IMR-90 (cell line): ENCODE measurements around the gene SLC22A4. TPM values are rescaled to one million over a fixed set of nuclear protein-coding genes. Genes with fewer than 3 reads are reported as not detected.
A peak's percentile ranks its signal among the peaks of the same experiment; 100 is the strongest.

Source experiments
- ATAC-seq: fragments of 200-7000 bp; cut with Tn5 transposase; 2 replicates; pipeline ENCODE4 v1.9.1; 2020; ENCODE audit warnings: low read depth, mild to moderate bottlenecking, moderate library complexity
- BruUV-seq: library from RNA; stranded (reverse); fragments of 400-500 nt; replicated peaks from 2 replicates; lab custom pipeline; 2021; lab: Mats Ljungman, UMichigan
- CTCF ChIA-PET: fragments of 300-600 bp; formaldehyde crosslinking; extraction: SDS; loops from one replicate; lab custom pipeline; 2021; ENCODE audit warnings: antibody characterized with exemption; lab: Yijun Ruan, JAX
- POLR2A ChIA-PET: fragments of 300-600 bp; sonication (Branson Sonifier 250); formaldehyde crosslinking; loops from one replicate; lab custom pipeline; 2022; ENCODE audit warnings: antibody characterized with exemption; ENCODE audit not compliant: unreplicated experiment; lab: Charles Lee
- DNase-seq: peaks from one replicate; pipeline ENCODE4 v3.0.0; 2013
- H2AFZ ChIP-seq: replicated peaks from 2 replicates; pipeline ENCODE3; 2013; ENCODE audit warnings: low read length, mild to moderate bottlenecking; ENCODE audit not compliant: poor library complexity
- H2AK5ac ChIP-seq: 2 replicates; pipeline ENCODE4 v1.6.1; 2013; ENCODE audit warnings: low read depth, low read length, inconsistent platforms
- H2AK9ac ChIP-seq: replicated peaks from 2 replicates; pipeline ENCODE3; 2013; ENCODE audit warnings: mild to moderate bottlenecking, low read depth, low read length, moderate library complexity; ENCODE audit not compliant: poor library complexity
- H2BK120ac ChIP-seq: 2 replicates; pipeline ENCODE4 v1.6.1; 2013; ENCODE audit warnings: low read depth, low read length, inconsistent platforms
- H2BK15ac ChIP-seq: 3 replicates; pipeline ENCODE4 v1.6.1; 2013; ENCODE audit warnings: low read depth, low read length, inconsistent platforms
- H2BK20ac ChIP-seq: 2 replicates; pipeline ENCODE4 v1.6.1; 2013; ENCODE audit warnings: low read depth, mild to moderate bottlenecking, inconsistent platforms, low read length, moderate library complexity
- H2BK5ac ChIP-seq: 2 replicates; pipeline ENCODE4 v1.6.1; 2013; ENCODE audit warnings: mild to moderate bottlenecking, low read depth, low read length, inconsistent platforms; ENCODE audit not compliant: poor library complexity, severe bottlenecking
- H3K14ac ChIP-seq: replicated peaks from 2 replicates; pipeline ENCODE4 v1.6.1; 2013; ENCODE audit warnings: low read depth, low read length, inconsistent platforms
- H3K18ac ChIP-seq: 2 replicates; pipeline ENCODE4 v1.6.1; 2013; ENCODE audit warnings: low read depth, low read length, control low read depth
- H3K23ac ChIP-seq: 2 replicates; pipeline ENCODE4 v1.6.1; 2013; ENCODE audit warnings: low read depth, low read length, inconsistent platforms
- H3K27ac ChIP-seq: 2 replicates; pipeline ENCODE4 v1.5.1; 2013; ENCODE audit warnings: mild to moderate bottlenecking, control low read depth, low read length; ENCODE audit not compliant: insufficient read depth
- H3K27me3 ChIP-seq: 2 replicates; pipeline ENCODE4 v1.6.1; 2013; ENCODE audit warnings: low read length; ENCODE audit not compliant: control insufficient read depth, insufficient read depth
- H3K36me3 ChIP-seq: 2 replicates; pipeline ENCODE4 v1.6.1; 2013; ENCODE audit warnings: low read length, mixed read lengths; ENCODE audit not compliant: control insufficient read depth, insufficient read depth
- H3K4ac ChIP-seq: 2 replicates; pipeline ENCODE4 v1.6.1; 2013; ENCODE audit warnings: low read depth, low read length, inconsistent platforms
- H3K4me1 ChIP-seq: 2 replicates; pipeline ENCODE4 v1.6.1; 2013; ENCODE audit warnings: low read length, mixed read lengths; ENCODE audit not compliant: control insufficient read depth, insufficient read depth
- H3K4me2 ChIP-seq: 2 replicates; pipeline ENCODE4 v1.6.1; 2013; ENCODE audit warnings: low read depth, mild to moderate bottlenecking, control low read depth, low read length, moderate library complexity
- H3K4me3 ChIP-seq: 2 replicates; pipeline ENCODE4 v1.5.1; 2013; ENCODE audit warnings: low read depth, mild to moderate bottlenecking, control low read depth, low read length, moderate library complexity; ENCODE audit not compliant: insufficient read depth
- H3K56ac ChIP-seq: 2 replicates; pipeline ENCODE4 v1.6.1; 2013; ENCODE audit warnings: low read length, inconsistent platforms; ENCODE audit not compliant: insufficient read depth; ENCODE audit errors: extremely low read depth
- H3K79me1 ChIP-seq, 2 experiments: 2 replicates each; pipeline ENCODE4 v1.6.1; 2013; ENCODE audit warnings: low read length in 2 of 2, inconsistent platforms in 1 of 2, low read depth in 1 of 2
- H3K9ac ChIP-seq: 2 replicates; pipeline ENCODE4 v1.6.1; 2013; ENCODE audit warnings: low read depth, low read length, control low read depth
- H3K9me1 ChIP-seq: 2 replicates; pipeline ENCODE4 v1.6.1; 2013; ENCODE audit warnings: low read length, inconsistent platforms; ENCODE audit not compliant: insufficient read depth
- H3K9me3 ChIP-seq: 2 replicates; pipeline ENCODE4 v1.6.1; 2013; ENCODE audit warnings: low read length; ENCODE audit not compliant: control insufficient read depth, insufficient read depth
- H4K20me1 ChIP-seq: 2 replicates; pipeline ENCODE4 v1.6.1; 2013; ENCODE audit warnings: low read length, inconsistent platforms; ENCODE audit not compliant: insufficient read depth
- H4K5ac ChIP-seq: 2 replicates; pipeline ENCODE4 v1.6.1; 2013; ENCODE audit warnings: mild to moderate bottlenecking, low read depth, low read length, control low read depth
- H4K8ac ChIP-seq, 2 experiments: 2 replicates each; pipeline ENCODE4 v1.6.1; 2013; ENCODE audit warnings: low read depth in 2 of 2, low read length in 2 of 2, control low read depth in 1 of 2, inconsistent platforms in 1 of 2
- H4K91ac ChIP-seq: 2 replicates; pipeline ENCODE4 v1.6.1; 2013; ENCODE audit warnings: low read depth, low read length, inconsistent platforms; ENCODE audit not compliant: insufficient read depth
- BHLHE40 ChIP-seq: fragments of 150-350 bp; IDR thresholded peaks from 2 replicates; pipeline ENCODE4 v1.6.1; 2016; ENCODE audit warnings: mild to moderate bottlenecking, low read depth, low read length
- CHD1 ChIP-seq: IDR thresholded peaks from 2 replicates; pipeline ENCODE4 v1.6.1; 2012; ENCODE audit warnings: low read depth, low read length, improper control_type of control experiment
- ELK1 ChIP-seq: fragments of 150-350 bp; IDR thresholded peaks from 2 replicates; pipeline ENCODE4 v1.6.1; 2016; ENCODE audit warnings: low read depth, mild to moderate bottlenecking, low read length, moderate library complexity, borderline replicate concordance
- FOS ChIP-seq: fragments of 150-350 bp; IDR thresholded peaks from 2 replicates; pipeline ENCODE4 v1.6.1; 2016; ENCODE audit warnings: low read depth, low read length
- MAFK ChIP-seq: IDR thresholded peaks from 2 replicates; pipeline ENCODE4 v1.6.1; 2012; ENCODE audit warnings: low read depth, low read length, improper control_type of control experiment
- MAZ ChIP-seq: IDR thresholded peaks from 2 replicates; pipeline ENCODE4 v1.6.1; 2012; ENCODE audit warnings: low read depth, mild to moderate bottlenecking, low read length, improper control_type of control experiment, moderate library complexity, borderline replicate concordance
- MXI1 ChIP-seq: IDR thresholded peaks from 2 replicates; pipeline ENCODE4 v1.6.1; 2012; ENCODE audit warnings: low read depth, mild to moderate bottlenecking, low read length, moderate library complexity, borderline replicate concordance
- NFE2L2 ChIP-seq: fragments of 150-350 bp; IDR thresholded peaks from 2 replicates; pipeline ENCODE4 v1.6.1; 2016; ENCODE audit warnings: low read depth, mild to moderate bottlenecking, low read length
- POLR2A ChIP-seq: IDR thresholded peaks from 2 replicates; pipeline ENCODE4 v1.6.1; 2012; ENCODE audit warnings: mild to moderate bottlenecking, low read depth, low read length
- RAD21 ChIP-seq: IDR thresholded peaks from 2 replicates; pipeline ENCODE4 v1.6.1; 2012; ENCODE audit warnings: low read length, improper control_type of control experiment
- SMC3 ChIP-seq: fragments of 150-350 bp; IDR thresholded peaks from 2 replicates; pipeline ENCODE4 v1.6.1; 2016; ENCODE audit warnings: low read depth, mild to moderate bottlenecking, antibody characterized with exemption, low read length, moderate library complexity
- USF2 ChIP-seq: fragments of 150-350 bp; IDR thresholded peaks from 2 replicates; pipeline ENCODE4 v1.6.1; 2017; ENCODE audit warnings: mild to moderate bottlenecking, antibody characterized with exemption, low read length, low read depth
- WGBS, 2 experiments: methylation state at CpG; one replicate each; pipeline versions ENCODE4 v1.1.5 to v1.1.7; 2013; ENCODE audit warnings: missing lambda C conversion rate in 2 of 2; ENCODE audit not compliant: insufficient read length in 1 of 2; ENCODE audit errors: extremely low coverage in 2 of 2; 5-methylcytosine and 5-hydroxymethylcytosine counted together
- dilution Hi-C: fragments of 300-500 bp; cut with HindIII; formaldehyde crosslinking; loops from one replicate; pipeline ENCODE4 v1.14.3; 2018; ENCODE audit warnings: low sequenced_read_pairs; ENCODE audit not compliant: unreplicated experiment
- in situ Hi-C: fragments of 300-500 bp; cut with MboI; formaldehyde crosslinking; loops from 3 replicates; pipeline ENCODE4 v1.14.3; 2019; ENCODE audit warnings: low sequenced_read_pairs, inconsistent platforms, mixed read lengths
- intact Hi-C: fragments of 100-400 bp; cut with micrococcal nuclease; formaldehyde crosslinking; loops from 2 replicates; pipeline ENCODE4 v1.10.0; 2022
- polyA plus RNA-seq, 3 experiments: library from polyadenylated mRNA; depleted of rRNA; stranded (reverse); fragments of >200 nt; gene quantifications; 2 replicates each; pipeline ENCODE4 v1.2.3, GENCODE V29; 2012; ENCODE audit warnings: low replicate concordance in 1 of 3
- total RNA-seq: library from RNA; depleted of rRNA; stranded (reverse); fragments of >200 nt; gene quantifications from 2 replicates; pipeline ENCODE4 v1.2.3, GENCODE V29; 2012
- TF ChIP-seq, protein P1 (sequence below): conservative IDR thresholded peaks from 2 replicates; pipeline ENCODE4 v1.5.1; 2012; ENCODE audit warnings: mild to moderate bottlenecking, low read depth, low read length, improper control_type of control experiment

SLC22A4 gene
- total and polyA plus RNA-seq, 2 of the 4 experiments (the other 2 are of a cell fraction): 2.6 to 3.2 TPM

- in situ Hi-C loops: loop anchor here (5.0 to 10.0 kb wide), 3 partner anchors 117 to 497 kb away; no protein-coding TSS in a partner anchor
- TF ChIP-seq MXI1 (no peak), SMC3 (peak; percentile 69), NFE2L2 (no peak), FOS (no peak), USF2 (peak; percentile 20; the same call in 1 of the 2 replicates), MAFK (no peak), ELK1 (no peak), MAZ (no peak), POLR2A (no peak), BHLHE40 (no peak), CHD1 (no peak), RAD21 (peak; percentile 87)
- TF ChIP-seq, protein P1, sequence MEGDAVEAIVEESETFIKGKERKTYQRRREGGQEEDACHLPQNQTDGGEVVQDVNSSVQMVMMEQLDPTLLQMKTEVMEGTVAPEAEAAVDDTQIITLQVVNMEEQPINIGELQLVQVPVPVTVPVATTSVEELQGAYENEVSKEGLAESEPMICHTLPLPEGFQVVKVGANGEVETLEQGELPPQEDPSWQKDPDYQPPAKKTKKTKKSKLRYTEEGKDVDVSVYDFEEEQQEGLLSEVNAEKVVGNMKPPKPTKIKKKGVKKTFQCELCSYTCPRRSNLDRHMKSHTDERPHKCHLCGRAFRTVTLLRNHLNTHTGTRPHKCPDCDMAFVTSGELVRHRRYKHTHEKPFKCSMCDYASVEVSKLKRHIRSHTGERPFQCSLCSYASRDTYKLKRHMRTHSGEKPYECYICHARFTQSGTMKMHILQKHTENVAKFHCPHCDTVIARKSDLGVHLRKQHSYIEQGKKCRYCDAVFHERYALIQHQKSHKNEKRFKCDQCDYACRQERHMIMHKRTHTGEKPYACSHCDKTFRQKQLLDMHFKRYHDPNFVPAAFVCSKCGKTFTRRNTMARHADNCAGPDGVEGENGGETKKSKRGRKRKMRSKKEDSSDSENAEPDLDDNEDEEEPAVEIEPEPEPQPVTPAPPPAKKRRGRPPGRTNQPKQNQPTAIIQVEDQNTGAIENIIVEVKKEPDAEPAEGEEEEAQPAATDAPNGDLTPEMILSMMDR: peak; percentile 84
Measured at GRCh38 chr5:132385326-132386105, 91.3 kb downstream of the SLC22A4 start.

More at GRCh38 chr5:132385326-132386105, 91.3 kb downstream of the SLC22A4 start:
- ATAC-seq: peak; percentile 40
- H3K4me1 ChIP-seq: peaks cover 31% of the 10 kb centered on the region
- H2BK120ac ChIP-seq: peak overlapping the region; percentile 49; the same call in 1 of the 2 replicates
- no TSS peak for BruUV-seq
- DNase-seq: peak; percentile 62
- H2BK5ac ChIP-seq: no peak overlapping the region
- 47% methylated on average over 3 of the region's 9 CpGs; no CpG with 5 or more reads in 1 of the 2 experiments for WGBS, 2 experiments
- H3K27me3 ChIP-seq: no peaks in the 10 kb centered on the region
- 0 out of 2 replicates have a peak overlapping the region, but pooled peaks have one; percentile 14 for H2BK20ac ChIP-seq
- H4K20me1 ChIP-seq: peaks cover 3% of the 10 kb centered on the region; the same call in 1 of the 2 replicates
- peak overlapping the region; percentile 79 for H2AFZ ChIP-seq
- intact Hi-C loops: loop anchor here (1.0 to 10.0 kb wide), 9 partner anchors 33 to 699 kb away; partner anchors contain the start of genes GDF9 and UQCRQ
- peak overlapping the region; percentile 39; the same call in 1 of the 2 replicates for H3K27ac ChIP-seq
- no peak overlapping the region for H3K14ac ChIP-seq
- CTCF ChIA-PET: interaction anchor here (0.5 to 3.9 kb wide), 3 partner anchors 23 to 115 kb away, joined by 3 to 30 read pairs (median 6); no protein-coding TSS in a partner anchor
- H3K4ac ChIP-seq: peak overlapping the region; percentile 44
- peak overlapping the region; percentile 51; the same call in 1 of the 2 replicates for H4K5ac ChIP-seq
- peaks cover 0 to 13% of the 10 kb centered on the region in 2 experiments; a peak in 2 of 4 replicates for H3K79me1 ChIP-seq
- POLR2A ChIA-PET: no interaction called here
- H3K9ac ChIP-seq: 0 out of 2 replicates have a peak overlapping the region, but pooled peaks have one; percentile 19
- dilution Hi-C loops: no loop called here
- no peak overlapping the region for H3K23ac ChIP-seq
- no peak overlapping the region for H2AK9ac ChIP-seq
- peaks cover 23% of the 10 kb centered on the region for H3K9me1 ChIP-seq
- H3K56ac ChIP-seq: no peak overlapping the region
- no peak overlapping the region for H3K18ac ChIP-seq
- no peak overlapping the region for H3K4me3 ChIP-seq
- no peaks in the 10 kb centered on the region for H3K36me3 ChIP-seq
- no peaks in the 10 kb centered on the region for H3K9me3 ChIP-seq
- peak overlapping the region; percentile 33; the same call in 2 of the 3 replicates for H2BK15ac ChIP-seq
- H4K8ac ChIP-seq: peak overlapping the region in 1 of 2 experiments; percentile 62; a peak in 1 of 4 replicates
- H4K91ac ChIP-seq: peak overlapping the region; percentile 57; the same call in 1 of the 2 replicates
- H3K4me2 ChIP-seq: no peak overlapping the region
- peak overlapping the region; percentile 75; the same call in 1 of the 2 replicates for H2AK5ac ChIP-seq
